Hypothalamus (tissue), 51 donors: ENCODE measurements around the gene LEO1.
A peak's percentile ranks its signal among the peaks of the same experiment; 100 is the strongest.
"Not testable (repeated sequence)": the region's sequence is repeated elsewhere in the genome, so short reads cannot be mapped to it uniquely, and the experiment has no call there.

Experiments used
- DNase-seq, 51 donors: peaks; one replicate each; lab custom pipeline; 2025; lab: John Stamatoyannopoulos, UW

LEO1 gene

DNA sequence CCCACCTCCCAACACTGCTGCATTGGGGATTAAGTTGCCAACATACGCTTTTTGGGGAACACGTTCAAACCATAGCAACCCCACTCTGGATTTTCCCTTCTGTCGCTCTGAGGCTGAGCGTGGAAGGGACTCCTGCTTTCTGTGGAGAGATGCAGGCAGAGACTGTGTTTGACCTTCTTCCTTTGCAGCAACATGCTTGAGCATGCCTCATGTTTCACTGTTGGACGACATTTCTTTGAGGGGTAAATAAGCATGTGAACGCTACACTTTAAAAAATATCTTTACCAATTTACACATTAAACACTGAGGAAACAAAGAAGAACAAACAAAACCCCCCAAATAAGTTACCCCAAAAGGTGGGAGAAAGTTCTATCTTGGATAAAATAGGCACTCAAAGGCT lies 33.2 kb upstream of the LEO1 start:
- DNase-seq, result no peak

DNA sequence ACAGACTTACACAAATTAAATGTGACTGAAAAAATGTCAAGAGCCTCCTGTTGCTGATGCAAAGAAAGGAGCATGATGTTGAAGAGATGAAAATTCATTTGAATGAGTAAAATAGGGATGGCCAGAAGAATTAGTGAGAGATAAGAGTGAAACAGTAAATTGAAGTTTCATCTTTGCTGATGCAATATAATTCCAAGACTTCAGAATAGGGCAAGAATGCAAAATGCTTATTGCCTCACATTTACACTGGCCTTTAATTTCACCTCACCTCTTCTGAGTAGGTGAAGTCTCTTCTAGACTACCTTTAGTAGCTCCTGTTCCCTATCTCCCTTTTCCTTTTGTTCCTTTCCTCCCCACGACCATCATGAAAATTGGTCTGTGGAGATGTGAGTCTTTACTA lies 32.1 kb upstream of the LEO1 start:
- DNase-seq, result no peak

DNA sequence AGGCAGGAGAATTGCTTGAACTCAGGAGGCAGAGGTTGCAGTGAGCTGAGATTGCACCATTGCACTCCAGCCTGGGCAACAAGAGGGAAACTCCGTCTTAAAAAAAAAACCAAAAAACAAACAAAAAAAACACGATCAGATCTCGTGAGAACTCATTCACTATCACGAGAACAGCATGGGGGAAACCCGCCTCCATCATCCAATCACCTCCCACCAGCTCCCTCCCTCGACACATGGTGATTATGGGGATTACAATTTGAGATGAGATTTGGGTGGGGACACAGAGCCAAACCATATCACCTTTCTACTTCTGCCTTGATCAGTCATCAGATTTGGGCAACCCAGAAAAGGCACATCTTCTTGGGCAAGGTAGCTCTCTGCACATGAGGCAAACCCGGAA lies 31.5 kb upstream of the LEO1 start:
- not testable (repeated sequence) for DNase-seq

DNA sequence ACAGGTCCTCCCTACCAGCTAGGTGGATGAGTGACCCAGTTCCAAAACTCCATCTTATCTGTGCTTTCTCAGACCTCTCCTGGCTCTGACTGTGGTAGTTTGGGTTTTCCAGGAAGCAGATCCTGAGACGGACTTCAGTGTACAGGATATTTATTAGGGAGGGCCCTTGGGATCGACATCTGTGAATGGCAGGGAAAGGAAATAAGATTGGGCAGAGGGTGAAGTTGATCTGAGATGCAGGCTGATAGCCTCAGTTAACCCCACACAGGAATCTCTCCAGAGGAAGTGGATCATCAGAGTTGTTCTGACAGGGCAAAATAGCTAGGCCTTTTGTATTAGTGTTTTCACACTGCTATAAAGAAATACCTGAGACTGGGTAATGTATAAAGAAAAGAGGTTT lies 30.8 kb upstream of the LEO1 start:
- no peak for DNase-seq

DNA sequence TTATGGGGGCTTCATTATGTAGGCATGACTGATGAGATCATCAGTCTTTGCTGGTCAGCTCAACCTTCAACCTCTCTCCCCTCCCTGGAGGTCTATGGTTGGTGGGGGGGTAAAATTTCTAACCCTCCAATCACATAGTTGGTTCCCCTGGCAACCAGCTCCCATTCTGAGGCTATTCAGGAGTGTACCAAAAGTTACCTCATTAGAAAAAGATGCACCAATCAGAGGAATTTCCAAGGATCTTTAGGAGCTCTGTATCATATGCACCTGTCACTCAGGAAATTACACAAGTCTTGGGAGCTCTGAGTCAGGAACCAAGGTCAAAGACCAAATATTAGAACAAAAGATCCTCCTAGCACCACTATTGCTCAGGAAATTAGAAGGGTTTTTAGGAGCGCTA lies 21.4 kb upstream of the LEO1 start:
- DNase-seq, result no peak

DNA sequence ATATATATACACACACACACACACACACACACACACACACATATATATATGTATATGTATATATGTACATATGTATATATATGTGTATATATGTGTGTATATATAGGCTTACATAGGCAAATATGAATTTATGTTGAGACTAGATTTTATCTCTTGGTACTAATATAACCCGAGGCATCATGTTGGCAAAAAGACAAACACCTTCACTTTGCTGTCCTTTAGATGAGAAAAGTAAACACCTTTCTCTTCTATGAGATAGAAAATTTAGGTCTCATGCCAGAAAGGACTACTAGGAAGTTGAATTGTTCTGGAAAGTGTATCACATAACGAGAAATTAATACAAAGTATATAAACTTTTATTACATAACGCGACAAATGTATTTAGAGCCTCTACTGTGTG lies 19.6 kb upstream of the LEO1 start:
- no peak for DNase-seq

DNA sequence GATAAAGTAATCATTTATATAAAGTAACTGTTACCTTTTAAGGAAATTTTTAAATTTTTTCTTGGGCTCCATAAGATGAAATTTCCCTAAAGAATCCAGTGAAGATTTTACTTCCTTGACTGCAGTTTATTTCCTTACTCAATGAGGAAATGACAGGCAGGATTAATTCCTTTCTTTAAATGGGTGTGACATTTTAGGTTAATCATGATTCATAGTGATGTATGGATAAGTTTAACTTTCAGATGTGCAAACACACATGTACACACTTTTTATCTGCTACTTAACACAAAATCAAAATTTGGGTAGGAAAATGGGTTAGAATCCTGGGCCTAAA lies 11.2 kb upstream of the LEO1 start:
- no peak for DNase-seq

DNA sequence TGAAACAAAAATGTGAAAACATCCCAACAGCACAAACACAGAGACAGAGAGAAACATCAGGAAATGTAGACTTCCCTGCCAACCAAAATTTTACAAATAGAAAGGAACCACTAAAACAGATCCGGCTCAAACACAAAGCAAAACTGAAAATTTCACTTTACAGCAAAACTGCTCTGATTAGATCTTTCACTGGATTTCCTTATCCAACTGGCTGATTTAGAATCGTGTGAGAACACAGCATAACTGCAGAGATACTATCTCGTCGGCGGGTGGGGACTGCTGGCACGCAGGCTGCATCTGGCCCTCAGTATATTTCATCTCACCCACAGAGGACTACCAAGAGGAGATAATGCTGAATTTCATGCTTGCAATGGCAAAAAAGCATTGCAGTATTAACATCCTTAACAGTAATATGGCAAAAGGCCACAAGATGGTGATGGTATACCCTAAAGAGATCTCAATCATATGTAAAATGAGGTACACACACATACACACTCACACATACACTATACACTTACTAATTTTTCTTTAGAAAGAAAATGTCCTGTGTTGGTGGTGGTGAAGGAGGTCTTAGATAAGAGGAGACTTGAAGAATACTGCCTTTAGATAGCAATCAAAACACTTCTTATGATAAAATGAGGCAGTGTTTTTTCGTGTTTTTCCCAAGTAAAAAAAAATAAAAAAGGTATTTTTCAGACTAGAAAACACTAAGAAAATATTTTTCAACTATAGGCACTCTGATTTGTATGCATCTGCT lies 10.6 kb upstream of the LEO1 start:
- peak in 8 of 51 donors; percentile 2 to 54 (median 14) for DNase-seq

DNA sequence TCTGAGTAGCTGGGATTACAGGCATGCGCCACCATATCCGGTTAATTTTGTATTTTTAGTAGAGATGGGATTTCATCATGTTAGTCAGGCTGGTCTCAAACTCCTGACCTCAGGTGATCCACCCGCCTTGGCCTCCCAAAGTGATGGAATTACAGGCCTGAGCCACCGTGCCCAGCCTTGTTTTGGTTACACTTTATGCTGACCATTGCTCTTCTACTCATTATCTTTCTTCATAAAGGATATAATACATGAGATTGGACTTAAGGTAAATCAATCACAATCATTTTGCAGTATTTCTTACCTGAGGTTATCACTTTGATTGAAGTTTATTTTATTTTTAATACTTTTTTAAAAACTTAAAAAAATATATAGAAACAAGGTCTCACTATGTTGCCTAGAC lies 2.2 kb upstream of the LEO1 start:
- DNase-seq, result no peak

DNA sequence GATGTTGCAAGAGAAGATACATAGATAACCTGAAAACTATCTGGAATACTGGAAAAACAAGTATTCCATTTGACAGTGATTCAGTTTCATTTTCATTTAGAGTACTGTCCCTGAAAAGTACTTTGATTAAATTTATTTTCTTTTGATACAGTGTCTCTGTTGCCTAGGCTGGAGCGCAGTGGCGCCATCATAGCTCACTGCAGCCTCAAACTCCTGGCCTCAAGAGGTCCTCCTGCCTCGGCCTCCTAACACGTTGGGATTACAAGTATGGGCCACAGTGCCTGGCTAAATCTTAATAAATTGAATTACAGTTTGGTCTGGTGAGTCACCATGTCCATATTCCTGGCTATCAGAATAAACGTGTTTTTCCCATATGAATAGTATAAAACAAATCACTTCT lies 1.6 kb upstream of the LEO1 start:
- no peak for DNase-seq

DNA sequence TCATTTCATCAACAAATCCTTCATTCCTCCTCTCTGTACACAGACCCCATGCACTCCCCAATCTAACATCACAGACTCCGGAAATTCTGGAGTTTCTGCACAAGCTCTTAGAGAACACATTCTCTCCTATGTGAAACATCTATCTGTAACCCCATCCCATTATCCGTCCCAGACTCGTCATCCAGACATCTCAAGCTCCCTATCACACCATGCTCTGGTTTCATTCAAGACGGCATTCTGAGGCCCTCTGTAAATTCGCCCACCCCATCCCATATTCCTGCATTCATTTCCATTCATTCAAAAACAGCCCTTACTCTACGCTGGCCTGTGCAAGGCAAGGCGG lies 575 bp downstream of the LEO1 start:
- DNase-seq, result no peak

DNA sequence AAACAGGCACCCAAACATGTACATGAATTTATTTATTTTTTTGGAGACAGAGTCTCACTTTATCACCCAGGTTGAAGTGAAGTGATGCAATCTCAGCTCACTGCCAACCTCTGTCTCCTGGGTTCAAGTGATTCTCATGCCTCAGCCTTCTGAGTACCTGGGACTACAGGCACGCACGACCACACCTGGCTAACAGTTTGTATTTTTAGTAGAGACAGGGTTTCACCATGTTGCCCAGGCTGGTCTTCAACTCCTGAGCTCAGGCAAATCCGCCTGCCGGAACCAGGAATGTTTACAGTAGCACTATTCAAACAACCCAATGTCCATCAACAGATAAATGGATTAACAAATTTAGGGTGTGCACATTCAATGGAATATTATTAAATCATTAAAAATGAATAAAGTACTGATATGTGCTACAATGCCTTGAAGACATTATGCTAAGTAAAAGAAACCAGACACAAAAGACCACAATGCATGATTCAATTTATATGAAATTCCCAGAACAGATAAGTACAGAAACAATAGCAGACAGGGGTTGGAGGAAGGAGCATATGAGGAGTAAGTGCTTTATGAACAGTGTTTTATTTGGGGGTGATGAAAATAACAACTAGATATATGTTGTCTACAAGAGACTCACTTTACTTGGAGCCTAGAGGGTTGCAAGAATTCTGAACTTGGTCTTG lies 1.3 kb downstream of the LEO1 start:
- no peak for DNase-seq

DNA sequence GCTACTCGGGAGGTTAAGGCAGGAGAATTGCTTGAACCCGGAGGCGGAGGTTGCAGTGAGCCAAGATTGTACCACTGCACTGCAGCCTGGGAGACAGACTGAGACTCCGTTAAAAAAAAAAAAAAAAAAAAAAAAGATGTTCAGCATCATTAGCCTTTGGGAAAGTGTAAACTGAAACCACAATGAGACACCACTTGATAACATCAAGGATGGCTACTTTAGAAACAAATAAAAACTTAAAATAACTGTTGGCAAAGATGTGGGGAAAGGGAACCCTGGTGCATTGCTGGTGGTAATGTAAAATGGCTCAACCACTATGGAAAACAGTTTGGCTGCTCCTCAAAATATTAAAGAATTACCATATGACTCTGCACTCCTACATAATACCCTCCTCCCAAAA lies 1.9 kb downstream of the LEO1 start:
- no peak for DNase-seq

DNA sequence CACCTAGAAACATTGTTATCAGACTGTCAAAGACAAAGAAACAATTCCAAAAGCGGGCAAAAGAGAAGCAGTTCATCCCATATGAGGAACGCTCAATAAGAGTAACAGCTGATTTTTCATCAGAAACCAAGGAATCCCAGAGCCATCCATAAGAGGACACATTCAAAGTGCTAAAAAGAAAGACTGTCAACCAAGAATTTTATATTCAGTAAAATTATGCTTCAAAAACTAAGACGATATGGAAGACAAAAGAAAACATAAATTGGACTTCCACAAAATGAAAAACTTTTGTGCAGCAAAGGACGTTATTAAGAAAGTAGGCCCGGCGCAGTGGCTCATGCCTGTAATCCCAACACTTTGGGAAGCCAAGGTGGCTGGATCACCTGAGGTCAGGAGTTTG lies 4.0 kb downstream of the LEO1 start:
- DNase-seq, result no peak

DNA sequence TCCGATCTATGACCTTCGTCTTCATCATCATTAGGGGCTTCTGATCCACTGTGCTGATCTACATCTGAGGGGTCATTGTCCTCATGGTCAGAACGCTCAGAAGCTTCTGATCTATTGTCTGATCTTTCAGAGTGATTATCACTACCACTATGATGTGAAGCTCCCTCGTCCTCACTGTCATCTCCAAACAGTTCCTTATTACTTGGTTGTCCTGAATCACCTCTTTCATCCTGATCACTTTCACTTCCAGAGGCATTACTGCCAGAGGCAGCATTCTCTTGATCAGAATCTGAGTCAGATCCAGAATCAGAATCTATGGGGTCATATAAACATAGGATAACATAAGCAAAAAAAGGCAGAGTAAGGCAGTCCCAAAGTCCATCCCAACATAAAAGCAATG lies 5.4 kb downstream of the LEO1 start:
- DNase-seq, result no peak

DNA sequence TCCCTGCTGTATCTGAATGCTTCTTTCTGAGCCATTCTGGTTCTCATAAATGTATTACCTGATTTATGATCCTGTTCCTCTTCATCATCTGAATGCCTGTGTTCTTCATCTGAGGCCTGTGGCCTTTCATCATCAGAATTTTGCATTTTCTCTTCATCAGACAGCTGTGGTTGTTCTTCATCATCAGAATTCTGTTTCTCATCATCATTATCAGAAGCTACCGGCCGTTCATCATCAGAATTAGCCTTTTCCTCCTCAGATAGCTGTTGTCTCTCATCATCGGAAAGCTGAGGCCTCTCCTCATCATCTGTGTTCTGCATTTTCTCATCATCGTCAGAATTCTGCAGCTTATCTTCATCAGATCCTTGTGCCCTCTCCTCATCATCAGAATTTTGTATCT lies 5.9 kb downstream of the LEO1 start:
- no peak for DNase-seq

DNA sequence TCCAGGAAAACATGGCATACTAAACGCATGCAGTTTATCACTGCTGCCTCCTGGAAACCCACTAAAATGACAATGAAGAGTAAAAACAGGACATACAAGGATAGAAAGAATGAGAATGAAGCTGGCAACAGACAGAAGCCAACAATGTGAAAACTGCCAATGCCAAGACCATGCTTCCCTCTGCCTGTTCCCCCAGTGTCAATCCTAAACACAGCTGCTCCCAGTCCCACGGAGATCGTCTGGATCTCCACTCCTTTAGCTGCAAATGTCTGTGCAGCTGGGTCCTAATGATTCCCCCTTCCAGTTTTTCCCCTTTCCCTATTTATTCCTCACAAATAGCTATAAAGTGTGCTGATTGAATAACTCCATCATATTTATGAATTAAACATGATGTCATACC lies 16.1 kb downstream of the LEO1 start:
- DNase-seq, result no peak

DNA sequence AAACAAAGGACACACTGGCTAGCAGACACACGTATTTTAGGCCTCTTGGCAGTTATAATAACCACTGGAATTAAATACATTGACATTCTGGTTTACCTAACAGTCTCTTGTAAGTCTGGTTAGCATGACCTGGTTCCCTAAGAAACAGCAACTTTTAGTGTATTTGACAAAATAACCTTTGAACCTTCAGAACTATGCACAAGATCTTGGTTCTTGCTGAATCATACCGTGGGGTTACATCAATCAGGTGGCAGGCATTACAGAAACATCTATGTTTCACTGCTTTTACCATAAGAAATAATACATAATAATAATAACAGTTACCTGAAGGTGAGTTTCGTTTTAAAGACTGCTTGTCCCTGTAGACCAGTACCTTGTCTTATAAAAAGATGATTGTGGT lies 18.8 kb downstream of the LEO1 start:
- DNase-seq, result no peak

DNA sequence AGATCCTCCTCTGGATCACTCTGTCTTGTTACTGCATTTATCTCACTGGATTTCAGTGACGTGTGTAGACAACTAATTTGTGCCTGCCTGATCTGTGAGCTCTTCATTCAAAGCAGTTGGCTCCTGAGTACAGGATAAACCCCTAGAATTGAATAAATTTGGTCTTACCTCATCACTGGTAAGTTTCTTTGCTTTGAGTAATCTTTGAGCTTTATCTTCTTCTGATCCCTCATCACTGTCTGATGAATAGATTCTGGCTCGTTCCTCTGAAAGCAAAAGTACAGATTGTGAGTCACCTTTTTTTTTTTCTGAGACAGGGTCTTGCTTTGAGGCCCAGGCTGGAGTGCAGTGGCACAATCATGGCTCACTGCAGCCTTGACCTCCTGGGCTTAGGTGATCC lies 24.5 kb downstream of the LEO1 start:
- DNase-seq, result no peak

DNA sequence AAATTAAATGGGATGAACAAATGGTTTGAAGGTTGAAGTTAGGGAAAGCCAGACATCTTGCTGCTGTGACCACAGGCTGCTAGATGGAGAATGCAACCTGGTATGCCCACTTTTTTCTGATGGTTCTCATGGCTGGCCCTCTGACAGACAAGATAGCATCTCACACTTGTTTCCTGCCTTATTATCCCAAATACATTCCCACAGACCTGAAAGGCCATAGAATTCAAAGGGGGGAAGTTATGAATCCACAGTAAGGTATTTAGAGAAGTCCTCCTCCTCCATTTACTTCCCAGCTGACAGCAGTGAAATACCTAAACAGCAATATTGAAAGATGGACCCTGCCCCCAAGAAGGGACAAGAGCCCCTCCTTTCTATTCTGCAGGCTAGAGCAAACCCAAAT lies 32.4 kb downstream of the LEO1 start:
- no peak for DNase-seq

DNA sequence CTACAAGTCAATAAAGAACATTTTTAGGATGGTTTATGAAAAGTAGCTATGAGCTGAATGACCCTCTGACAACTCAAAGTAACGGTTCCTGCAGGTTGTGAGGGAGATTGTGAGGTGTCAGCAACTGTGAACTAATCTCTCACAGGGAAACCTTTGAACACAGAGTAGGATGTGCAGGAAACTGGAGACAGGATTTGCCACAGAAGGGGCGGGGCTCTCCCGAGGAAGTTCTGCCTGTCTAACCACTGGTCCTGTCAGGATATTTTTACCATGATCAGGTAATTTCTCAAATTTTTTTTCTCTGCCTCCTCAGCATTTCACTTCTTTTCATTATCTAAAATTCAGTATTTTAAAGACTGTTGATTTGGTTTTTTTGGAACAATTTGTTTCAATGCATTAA lies 33.3 kb downstream of the LEO1 start:
- DNase-seq, result no peak

DNA sequence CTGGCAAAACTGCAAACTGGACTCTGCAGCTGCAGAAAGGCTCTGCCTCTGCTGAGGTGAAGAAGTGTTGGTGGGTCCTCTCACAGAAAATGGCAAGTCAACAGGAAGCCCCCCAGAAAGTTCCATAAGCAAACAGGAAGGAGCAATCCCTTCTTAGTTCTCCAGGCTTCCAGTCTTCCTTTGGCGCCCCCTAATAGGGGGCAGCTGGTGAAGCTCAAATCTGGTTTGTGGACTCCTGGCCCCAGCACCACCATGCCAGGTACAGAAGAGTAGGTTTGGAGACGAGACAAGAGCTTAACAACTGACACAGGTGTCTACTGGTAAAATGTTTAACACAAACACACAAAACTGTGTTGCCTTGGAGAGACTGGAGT lies 35.5 kb downstream of the LEO1 start:
- no peak for DNase-seq

DNA sequence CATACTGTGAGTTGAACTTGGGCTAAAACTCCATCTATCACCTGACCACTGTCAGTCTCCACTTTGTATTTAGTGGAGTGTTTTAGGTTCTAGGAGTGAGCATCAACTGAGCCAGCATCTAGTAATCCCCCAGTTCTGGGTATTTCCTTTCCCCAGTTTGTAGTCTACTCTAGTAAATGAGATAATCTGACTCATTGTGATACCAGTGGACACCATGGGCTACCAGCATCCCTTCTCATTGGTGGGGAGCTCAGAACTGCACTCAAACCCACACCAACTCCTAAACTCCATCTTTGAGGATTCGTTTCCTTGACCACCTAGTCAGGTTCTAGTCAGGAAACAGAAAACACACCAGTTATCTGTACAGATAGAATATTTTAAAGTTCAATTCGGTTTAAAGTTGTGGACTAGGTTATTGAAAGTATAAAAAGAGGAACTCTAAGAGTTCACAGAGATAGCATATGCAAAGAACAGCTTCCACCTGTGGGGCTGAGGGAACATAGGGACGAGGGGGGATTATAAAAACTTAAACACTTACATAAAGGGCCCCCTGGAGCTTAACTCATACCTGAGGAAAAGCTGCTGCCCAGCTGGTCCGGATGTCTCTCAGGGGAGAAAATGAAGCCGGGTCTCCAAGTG lies 36.0 kb downstream of the LEO1 start:
- DNase-seq, result no peak
